Activated gamma-delta T cell treated with Interleukin-2 at 50 U/mL for 16 hours (primary cell): Measurements from ENCODE around the gene LANCL3.
A peak's percentile ranks its signal among the peaks of the same experiment; 100 is the strongest.
"Not testable (repeated sequence)": the region's sequence is repeated elsewhere in the genome, so short reads cannot be mapped to it uniquely, and the experiment has no call there.

ENCODE experiments used
- DNase-seq: peaks from one replicate; pipeline ENCODE4 v3.0.0-alpha.2; 2020

Gene LANCL3

DNA sequence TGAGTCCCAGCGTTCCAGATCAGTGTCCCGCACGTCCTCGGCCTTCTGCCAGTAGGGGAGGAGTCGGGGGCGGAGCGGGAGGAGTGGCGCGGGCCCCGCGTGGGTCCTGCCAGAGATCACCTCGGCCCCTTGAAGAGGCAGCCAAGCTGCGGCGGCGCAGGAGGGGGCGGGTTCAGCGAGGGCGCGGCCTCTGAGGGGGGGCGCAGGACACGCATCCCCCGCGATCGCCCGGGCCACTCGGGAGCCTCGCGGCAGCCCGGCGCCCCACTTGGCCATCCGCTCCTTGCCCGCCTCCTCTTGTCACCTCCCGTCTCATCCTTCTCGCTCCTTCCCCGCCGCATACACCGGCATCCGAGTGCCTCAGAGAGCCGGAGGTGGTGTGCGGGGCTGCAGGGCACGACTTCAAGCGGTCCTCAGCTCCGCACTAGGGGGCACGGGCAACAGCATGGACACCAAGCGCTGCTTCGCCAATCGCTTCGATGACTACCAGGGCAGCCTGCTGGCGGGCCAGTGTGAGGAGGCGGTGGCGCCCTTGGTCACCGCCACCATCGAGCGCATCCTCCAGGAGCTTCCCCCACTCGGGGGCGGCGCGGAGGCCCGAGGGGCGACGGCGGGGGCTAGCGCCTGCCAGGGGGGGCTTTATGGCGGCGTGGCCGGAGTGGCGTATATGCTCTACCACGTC lies at the start of gene LANCL3:
TSS of gene LANCL3 (plus strand) at position 236 of the 682 bp plus-strand sequence. CDS start at position 446, 210 bp downstream.
- peak; percentile 16 for DNase-seq

DNA sequence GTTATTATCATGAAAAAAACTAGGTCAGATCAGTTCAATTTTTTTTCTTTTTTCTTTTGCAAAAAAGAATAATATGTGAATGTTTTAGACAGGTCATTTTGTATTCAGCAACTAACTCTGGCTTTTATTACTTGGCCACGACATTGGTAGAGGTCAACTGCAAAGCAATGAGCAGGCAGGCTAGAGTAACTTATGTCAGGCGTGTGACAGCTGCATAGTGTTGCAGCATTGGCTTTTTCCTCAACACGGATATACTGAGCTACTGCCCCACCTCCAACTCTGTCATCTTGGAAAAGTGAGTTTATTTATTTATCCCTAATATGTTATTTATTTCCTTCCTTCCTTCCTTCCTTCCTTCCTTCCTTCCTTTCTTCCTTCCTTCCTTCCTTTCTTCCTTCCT lies 47.8 kb upstream of the LANCL3 start:
- DNase-seq, result not testable (repeated sequence)

DNA sequence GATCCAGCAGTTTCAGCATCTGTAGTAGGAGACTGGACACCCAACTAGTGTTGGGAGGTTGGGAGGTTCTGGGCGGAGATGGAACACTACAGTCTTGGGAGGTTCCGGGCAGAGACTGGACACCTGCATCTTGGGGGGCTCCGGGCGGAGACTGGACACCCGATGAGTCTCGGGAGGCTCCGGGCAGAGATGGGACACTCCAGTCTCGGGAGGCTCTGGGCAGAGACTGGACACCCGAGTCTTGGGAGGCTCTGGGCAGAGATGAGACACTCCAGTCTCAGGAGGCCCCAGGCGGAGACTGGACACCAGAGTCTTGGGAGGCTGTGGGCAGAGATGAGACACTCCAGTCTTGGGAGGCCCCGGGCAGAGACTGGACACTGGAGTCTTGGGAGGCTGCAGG lies 29.5 kb upstream of the LANCL3 start:
- DNase-seq, result no peak

DNA sequence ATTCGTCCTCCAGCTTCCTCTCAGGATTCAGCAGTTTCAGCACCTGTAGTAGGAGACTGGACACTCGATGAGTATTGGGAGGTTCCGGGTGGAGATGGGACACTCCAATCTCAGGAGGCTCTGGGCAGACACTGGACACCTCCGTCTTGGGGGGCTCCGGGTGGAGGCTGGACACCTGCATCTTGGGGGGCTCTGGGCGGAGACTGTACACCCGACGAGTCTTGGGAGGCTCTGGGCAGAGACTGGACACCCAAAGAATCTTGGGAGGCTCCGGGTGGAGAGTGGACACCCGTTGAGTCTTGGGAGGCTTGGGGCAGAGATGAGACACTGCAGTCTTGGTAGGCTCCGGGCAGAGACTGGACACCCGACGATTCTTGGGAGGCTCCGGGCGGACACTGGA lies 28.7 kb upstream of the LANCL3 start:
- DNase-seq, result no peak

DNA sequence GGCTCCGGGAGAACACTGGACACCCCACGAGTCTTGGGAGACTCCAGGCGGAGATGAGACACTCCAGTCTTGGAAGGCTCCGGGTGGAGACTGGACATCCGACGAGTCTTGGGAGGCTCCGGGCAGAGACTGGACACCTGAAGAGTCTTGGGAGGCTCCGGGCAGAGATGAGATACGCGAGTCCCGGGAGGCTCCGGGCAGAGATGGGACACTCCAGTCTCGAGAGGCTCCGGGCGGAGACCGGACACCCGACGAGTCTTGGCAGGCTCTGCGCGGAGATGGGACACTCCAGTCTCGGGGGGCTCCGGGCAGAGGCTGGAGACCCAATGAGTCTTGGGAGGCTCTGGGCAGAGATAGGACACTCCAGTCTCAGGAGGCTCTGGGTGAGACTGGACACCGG lies 28.1 kb upstream of the LANCL3 start:
- DNase-seq, result no peak

DNA sequence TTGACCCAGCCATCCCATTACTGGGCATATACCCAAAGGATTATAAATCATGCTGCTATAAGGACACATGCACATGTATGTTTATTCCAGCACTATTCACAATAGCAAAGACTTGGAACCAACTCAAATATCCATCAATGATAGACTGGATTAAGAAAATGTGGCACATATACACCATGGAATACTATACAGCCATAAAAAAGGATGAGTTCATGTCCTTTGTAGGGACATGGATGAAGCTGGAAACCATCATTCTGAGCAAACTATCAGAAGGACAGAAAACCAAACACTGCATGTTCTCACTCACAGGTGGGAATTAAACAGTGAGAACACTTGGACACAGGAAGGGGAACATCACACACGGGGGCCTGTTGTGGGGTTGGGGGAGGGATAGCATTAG lies 26.9 kb upstream of the LANCL3 start:
- DNase-seq, result not testable (repeated sequence)

DNA sequence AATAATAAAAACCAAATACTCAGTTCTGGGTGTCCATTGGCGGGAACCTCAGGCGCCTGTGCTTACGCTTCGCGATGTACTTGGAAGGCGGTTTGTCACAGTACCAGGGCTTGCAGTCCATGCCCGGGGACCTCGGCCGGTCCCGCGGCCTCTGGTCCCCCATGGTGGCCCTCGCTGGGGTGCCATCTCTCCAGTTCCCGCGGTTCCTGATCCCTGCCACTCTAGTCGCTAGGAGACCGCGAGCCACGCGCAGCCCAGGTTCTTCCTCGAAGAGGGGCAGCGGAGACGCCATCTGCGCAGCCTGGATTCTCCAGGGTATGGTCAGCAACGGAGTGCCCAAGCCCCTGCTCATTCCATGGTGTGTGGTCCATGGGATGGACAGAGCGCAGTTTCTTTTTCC lies 26.4 kb upstream of the LANCL3 start:
- DNase-seq, result no peak

DNA sequence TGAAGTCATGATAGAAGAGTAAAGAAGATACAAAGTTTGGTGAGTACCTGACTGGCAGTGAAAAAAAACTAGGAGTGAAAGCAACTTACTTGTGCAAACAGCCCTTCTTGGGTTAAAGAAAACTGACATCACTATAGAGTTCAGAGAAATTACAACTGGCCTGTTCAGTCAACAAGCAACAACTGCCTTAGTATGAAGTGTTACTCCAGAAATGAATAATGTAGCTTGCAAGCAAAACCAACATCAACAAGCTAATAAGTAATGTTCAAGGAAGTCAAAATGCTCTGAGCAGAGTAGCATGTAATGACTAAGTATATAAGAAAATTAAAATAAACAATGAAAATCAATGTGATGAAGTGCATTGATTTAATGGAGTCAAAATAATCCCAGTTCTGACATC lies 21.8 kb upstream of the LANCL3 start:
- not testable (repeated sequence) for DNase-seq

DNA sequence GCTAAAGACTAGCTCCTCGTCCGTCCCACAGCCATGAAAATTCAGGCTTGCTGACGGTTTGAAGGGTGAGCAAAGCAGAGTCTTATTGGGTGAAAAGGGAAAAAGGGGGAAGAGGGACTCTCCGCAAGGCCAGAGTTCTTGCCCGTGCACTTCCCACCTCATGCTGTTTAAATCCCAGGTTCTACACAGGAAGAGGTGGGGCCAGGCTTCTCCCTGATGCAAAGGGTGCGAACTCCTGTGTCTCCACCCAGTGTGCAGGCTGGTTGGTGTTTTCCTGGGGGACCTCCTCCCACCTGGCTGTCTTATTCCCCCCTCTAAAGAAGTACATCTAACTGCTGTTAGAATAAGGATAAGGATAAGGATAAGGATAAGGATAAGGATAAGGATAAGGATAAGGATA lies 18.0 kb upstream of the LANCL3 start:
- DNase-seq, result no peak

DNA sequence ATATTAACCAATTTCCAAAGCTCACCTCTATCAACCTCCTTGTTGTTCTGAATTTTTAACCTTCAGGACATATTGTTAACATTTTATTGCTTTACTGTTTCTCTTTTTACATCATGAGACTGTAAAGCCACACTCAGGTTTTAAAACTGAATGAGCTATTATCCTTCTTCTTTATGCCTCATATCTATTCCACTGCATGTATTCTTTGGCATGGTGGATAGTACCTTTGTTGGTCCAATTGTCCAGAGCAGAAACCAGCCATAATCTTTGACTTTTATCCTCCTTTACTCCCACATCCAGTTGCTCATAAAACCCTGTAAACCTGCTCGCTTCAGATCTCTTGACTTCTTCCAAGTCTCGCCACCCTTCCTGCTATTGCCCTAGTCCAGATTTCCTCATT lies 6.2 kb upstream of the LANCL3 start:
- DNase-seq, result not testable (repeated sequence)

DNA sequence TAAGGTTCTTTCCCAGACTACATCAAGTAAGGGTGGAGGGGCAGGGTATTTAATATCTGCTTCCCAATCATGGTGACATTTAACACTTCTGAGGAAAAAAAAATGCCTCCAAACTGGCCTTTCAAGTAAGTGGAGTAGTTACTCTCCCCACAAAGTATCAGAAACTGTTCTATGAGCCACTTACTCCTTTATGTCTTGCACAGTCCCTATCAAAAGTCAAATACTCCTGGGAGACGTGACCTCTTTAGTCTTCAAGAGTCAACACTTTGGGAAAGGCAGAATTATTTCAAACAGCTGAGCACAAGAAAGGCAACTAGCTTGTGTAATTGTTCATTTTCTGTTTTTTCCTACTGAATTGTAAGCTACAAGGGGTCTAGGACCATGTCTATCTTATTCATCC lies 1.1 kb upstream of the LANCL3 start:
- DNase-seq, result not testable (repeated sequence)

DNA sequence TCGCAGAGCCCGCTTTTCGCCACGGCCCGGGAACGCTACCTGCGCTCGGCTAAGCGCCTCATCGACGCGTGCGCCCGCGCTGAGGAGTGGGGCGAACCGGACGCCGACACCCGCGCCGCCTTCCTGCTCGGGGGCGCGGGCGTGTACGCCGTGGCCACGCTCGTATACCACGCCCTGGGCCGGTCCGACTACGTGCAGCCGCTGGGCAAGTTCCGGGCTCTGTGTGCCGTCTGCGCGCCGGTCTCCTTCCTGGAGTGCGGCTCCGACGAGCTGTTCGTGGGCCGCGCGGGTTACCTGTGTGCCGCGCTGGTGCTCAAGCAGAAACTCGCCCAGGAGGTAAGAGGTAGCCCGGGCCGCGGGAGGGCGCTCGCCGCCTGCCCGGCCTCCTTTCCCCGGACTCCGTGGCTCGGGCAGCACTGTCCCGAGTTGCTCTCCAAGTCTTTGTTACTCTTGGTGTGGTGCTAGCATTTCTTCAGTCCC lies 687 bp downstream of the LANCL3 start:
- peak; percentile 8 for DNase-seq

DNA sequence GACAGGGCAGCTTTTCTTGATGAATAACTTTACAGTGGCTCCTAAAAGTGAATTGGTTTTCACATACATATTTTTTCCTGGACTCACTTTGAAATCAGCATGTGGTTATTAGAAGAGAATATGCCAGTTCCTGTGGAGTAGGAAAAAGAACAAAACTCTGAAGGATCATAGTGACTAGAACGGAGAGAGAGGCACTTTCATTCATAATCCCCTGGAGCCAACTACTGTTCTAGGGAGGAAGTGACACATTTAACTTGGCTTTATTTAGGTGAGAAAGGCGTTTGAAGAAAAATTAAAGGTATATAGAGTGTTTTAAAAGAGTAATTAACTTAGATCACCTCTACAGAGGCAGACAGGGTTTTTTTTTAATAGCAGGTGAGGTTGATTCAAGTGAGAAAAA lies 1.7 kb downstream of the LANCL3 start:
- not testable (repeated sequence) for DNase-seq

DNA sequence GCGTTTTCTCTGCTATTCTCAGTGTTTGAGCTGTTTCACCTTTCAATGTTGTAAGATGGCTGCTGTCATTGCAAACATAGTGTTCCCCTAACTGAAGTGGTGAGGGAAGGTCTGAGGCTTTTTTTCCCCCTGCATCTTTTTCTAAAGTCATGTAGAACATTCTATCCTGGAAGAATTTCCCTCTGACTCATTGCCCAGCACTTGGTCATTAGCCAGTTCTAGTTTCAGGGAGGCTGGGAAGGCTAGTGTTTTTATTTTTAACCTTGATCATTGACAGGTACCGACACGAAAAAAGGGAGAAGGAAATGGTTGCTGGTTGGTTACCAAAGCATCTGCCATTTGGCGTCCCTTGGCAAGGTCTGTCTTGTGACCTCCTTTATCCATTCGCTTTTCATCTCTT lies 6.6 kb downstream of the LANCL3 start:
- no peak for DNase-seq

DNA sequence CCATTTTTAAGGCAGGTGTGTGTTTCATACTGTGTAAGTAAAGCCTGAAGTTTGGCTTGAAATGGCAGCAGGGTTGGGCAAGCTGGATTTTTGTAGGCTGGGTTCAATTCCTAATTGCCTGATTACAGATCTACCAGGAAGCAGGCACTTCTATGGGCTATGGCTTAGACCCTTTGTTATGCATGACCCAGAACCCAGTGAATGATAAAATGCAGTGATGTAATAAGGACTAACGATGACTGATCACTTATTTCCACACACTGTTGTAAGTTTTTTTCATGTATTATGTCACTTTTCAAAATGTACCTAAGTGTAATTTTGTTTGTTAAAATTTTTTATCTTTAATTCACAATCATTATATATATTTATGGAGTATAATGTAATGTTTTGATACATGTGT lies 8.6 kb downstream of the LANCL3 start:
- DNase-seq, result no peak

DNA sequence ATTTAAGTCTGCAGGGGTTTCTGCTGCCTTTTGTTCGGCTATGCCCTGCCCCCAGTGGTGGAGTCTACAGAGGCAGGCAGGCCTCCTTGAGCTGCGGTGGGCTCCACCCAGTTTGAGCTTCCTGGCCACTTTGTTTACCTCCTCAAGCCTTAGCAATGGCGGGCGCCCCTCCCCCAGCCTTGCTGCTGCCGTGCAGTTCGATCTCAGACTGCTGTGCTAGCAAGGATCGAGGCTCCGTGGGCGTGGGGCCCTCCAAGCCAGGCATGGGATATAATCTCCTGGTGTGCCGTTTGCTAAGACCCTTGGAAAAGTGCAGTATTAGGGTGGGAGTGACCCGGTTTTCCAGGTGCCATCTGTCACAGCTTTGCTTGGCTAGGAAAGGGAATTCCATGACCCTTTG lies 15.9 kb downstream of the LANCL3 start:
- DNase-seq, result not testable (repeated sequence)

DNA sequence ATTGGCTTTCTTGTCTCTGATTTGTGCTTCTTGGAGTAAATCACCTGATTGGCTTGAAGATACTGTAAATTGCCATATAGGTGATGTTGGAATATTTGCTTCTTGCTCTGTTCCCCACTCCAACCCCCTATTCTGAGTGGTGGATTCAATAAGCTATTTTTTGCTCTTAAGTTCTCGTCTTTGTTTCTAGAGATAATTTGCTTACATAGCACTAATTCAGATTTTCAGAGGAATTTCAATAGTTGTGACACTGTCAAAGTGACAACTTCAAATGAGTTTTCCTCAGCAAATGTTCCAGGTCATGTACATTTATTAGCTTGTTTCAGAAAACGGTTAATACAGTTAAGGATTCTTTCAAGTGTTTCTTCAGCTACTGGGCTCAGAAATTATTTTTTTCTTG lies 18.6 kb downstream of the LANCL3 start:
- no peak for DNase-seq

DNA sequence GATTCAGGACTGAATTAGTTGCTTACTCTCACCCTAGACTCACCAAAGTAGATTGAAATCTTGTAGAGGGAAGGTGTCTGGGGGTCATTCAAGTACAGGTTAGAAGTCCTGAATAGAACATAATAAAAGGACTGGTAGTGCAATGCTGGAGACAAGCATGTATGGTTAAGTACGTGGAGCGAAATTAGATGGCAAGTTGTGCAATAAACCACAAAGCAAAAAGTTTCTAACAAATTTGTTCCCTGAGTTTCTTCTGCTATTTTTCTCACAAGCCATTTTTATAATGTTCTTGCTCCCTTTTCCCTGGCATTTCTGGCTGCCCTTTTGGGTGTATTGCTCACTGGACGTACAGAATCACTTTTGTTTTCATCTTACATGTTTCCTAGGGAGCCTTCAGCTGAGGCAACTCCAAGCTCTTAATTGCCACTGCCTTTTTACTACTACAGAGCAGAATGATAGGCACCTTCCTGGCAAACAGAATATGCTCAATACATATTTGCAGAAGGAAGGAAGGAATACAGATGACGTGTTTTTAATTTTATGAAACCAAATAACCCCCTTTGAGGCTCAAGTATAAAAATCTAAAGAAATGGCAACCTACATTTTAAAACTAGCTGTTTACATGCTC lies 23.4 kb downstream of the LANCL3 start:
- no peak for DNase-seq

DNA sequence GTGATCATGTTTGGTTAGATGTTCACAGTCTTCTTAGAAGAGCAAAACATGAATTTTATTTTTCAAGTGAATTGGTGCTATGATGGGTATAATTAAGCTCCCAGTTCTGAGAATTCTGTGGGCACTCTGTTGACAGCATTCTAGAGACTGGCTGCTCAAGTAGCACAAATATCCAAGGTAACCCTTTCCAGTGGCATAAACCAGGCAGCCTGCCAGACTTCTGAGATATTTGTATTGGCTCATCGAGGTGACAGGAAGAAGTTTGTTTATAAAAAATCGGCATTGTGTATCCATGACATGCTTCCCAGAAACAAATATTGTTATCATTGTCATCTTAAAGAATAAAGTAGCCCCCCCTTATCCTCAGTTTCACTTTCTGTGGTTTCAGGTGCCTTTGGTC lies 28.3 kb downstream of the LANCL3 start:
- no peak for DNase-seq

DNA sequence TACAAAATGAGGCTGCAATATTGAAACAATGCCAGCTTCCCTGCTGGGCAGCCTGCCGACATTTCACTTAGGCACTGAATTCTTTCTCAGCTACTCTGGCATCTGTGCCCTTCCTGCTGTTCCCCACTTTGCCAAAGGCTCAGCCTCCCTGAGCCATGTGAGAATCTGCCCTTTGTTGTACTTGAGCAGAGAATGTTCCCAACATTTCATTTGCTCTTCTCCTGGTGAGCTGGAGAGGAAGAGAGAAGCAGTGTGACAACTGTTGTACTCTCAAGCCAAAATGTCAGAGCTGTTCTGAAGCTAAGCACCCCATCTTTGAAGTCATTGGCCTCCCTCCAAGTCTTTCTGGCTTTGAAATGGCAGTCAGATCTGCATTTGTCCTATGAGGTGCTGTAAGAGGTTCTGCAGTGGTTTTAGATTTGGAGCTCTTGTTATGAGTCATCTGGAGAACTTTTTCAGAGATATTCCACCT lies 32.5 kb downstream of the LANCL3 start:
- DNase-seq, result no peak

DNA sequence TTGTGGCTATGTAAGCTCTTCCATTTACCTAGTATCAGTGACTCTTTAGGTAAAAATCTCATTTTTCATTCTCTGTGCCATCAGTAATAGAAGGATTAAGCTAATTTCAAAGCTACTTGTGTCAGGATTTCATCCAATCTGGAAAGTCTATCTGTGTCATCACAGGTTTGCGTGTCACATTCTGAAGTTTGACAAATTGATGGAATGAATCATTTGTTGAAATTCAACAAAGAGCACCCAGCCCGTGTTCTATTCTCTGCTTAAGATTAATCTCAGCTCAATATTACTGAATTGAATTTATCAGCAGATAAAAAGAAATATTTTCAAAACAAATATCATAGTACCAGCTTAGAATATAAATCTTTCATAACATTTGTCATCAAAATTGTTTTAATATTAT lies 35.8 kb downstream of the LANCL3 start:
- no peak for DNase-seq

DNA sequence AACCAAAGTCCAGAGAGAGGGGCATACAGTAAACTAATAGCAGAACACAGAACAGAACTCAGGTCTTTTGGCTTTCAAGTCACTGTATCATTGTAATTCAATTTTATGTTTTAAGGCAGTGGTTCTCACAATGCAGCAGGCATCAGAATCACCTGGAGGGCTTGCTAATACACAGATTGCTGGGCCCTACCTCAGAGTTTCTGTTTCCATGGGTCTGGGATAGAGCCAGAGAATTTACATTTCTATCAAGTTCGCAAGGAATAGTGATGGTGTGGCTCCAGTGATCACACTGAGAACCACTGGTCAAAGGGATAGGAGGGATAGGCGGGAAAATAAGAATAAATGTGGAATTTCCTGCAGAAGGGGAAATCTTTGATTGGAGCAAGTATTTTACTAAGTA lies 36.7 kb downstream of the LANCL3 start:
- DNase-seq, result no peak

DNA sequence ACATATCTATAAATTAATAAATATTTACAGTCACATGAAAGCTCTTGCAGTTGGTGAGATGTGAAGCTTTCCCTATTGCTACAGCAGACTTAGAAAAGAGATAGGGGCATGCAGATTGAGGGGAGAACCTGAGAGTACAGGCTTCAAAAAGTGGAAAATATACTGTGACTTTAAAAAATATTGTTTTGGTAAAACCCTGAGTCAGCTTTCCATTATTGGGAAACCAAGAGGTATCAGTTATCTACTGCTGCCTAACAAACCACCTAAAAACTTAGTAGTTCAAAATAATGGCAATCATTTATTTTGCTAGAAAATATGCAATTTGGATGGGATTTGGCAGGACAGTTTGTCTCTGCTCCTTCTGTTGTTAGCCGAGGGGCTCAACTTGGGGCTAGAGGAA lies 38.3 kb downstream of the LANCL3 start:
- no peak for DNase-seq

DNA sequence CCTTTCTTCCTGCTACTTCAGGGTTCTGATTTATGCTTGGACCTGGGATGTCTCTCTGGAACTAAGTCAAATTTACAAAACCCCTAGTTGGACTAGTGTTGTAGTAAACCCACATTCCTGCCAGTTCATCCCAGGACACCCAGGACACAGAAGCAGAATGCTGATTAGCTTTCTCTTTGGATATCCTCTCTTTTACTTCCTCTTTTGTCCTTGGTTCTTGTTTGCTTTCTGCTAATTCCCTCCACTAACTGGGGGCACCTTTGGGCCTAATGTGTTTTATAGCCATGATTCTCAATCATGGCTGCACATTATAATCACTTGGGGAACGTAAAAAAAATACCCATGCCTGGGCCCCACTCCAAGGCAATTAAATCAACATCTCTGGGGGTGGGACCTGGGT lies 42.5 kb downstream of the LANCL3 start:
- no peak for DNase-seq

DNA sequence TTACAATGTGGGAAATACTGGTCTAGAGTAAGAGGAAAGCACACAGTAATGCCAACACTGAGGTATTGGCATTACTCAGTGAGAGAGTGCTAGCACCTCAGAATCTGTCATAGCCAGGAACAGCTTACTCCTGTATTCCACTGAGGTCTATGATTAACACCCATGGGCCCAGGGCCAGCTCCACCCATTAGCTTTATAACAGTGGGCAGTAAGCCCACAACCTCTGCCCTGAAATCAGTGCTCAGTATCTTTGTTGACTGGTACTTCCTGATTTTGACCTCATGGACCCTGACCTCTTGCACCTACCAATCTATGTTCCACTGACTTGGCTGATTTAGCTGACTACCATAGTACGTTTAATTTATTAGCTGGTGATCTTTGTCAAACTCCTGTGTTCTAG lies 56.1 kb downstream of the LANCL3 start:
- DNase-seq, result no peak
